VCaP (cell line): ENCODE data around the gene COL6A3.
"Not testable (repeated sequence)": the region's sequence is repeated elsewhere in the genome, so short reads cannot be mapped to it uniquely, and the experiment has no call there.

Experiments
- H3K27ac ChIP-seq: fragments of 450-650 bp; 2 replicates; pipeline ENCODE4 v1.5.1; 2017
- CTCF ChIP-seq: fragments of 450-650 bp; conservative IDR thresholded peaks from 2 replicates; pipeline ENCODE4 v1.5.1; 2017; ENCODE audit warnings: mild to moderate bottlenecking, moderate library complexity

COL6A3 gene

GRCh38 chr2:237306083-237306786 lies 107.7 kb downstream of the COL6A3 start:
- no peak overlapping the region for H3K27ac ChIP-seq
- TF ChIP-seq CTCF, result no peak

GRCh38 chr2:237305579-237305978 lies 108.4 kb downstream of the COL6A3 start:
- no peak for TF ChIP-seq CTCF
- no peak overlapping the region for H3K27ac ChIP-seq

- no peak overlapping the region for H3K27ac ChIP-seq
- no peak for TF ChIP-seq CTCF
Measured at GRCh38 chr2:237304763-237305514, 109.0 kb downstream of the COL6A3 start.

- H3K27ac ChIP-seq, result not testable (repeated sequence)
Measured at GRCh38 chr2:237303244-237303643, 110.7 kb downstream of the COL6A3 start.

GRCh38 chr2:237301595-237301994 lies 112.4 kb downstream of the COL6A3 start:
- H3K27ac ChIP-seq, result no peak overlapping the region
- no peak for TF ChIP-seq CTCF

GRCh38 chr2:237300739-237301138 lies 113.2 kb downstream of the COL6A3 start:
- no peak overlapping the region for H3K27ac ChIP-seq
- no peak for TF ChIP-seq CTCF

- TF ChIP-seq CTCF, result no peak
- no peak overlapping the region for H3K27ac ChIP-seq
Measured at GRCh38 chr2:237299906-237300305, 114.1 kb downstream of the COL6A3 start.
